ENCODE results near the gene UGT1A3.

The UGT1A3 gene

GRCh38 chr2:233707940-233708644 lies 20.8 kb upstream of the UGT1A3 start:
- TF ChIP-seq FOXP2 (optimal IDR thresholded peaks at IDR 0.05; ENCODE audit: borderline replicate concordance, extremely low read depth, extremely low read length, insufficient read depth) (no peak), SIN3A (IDR thresholded peaks at IDR 0.05; ENCODE audit: borderline replicate concordance, insufficient read depth, low read length) (no peak), TAF1 (IDR thresholded peaks at IDR 0.05; ENCODE audit: borderline replicate concordance, insufficient read depth, low read length) (no peak)
- TF ChIP-seq, protein P1, sequence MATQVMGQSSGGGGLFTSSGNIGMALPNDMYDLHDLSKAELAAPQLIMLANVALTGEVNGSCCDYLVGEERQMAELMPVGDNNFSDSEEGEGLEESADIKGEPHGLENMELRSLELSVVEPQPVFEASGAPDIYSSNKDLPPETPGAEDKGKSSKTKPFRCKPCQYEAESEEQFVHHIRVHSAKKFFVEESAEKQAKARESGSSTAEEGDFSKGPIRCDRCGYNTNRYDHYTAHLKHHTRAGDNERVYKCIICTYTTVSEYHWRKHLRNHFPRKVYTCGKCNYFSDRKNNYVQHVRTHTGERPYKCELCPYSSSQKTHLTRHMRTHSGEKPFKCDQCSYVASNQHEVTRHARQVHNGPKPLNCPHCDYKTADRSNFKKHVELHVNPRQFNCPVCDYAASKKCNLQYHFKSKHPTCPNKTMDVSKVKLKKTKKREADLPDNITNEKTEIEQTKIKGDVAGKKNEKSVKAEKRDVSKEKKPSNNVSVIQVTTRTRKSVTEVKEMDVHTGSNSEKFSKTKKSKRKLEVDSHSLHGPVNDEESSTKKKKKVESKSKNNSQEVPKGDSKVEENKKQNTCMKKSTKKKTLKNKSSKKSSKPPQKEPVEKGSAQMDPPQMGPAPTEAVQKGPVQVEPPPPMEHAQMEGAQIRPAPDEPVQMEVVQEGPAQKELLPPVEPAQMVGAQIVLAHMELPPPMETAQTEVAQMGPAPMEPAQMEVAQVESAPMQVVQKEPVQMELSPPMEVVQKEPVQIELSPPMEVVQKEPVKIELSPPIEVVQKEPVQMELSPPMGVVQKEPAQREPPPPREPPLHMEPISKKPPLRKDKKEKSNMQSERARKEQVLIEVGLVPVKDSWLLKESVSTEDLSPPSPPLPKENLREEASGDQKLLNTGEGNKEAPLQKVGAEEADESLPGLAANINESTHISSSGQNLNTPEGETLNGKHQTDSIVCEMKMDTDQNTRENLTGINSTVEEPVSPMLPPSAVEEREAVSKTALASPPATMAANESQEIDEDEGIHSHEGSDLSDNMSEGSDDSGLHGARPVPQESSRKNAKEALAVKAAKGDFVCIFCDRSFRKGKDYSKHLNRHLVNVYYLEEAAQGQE (IDR thresholded peaks at IDR 0.05; ENCODE audit: insufficient read depth in 1 of 2, low read depth in 2 of 2, low read length in 2 of 2), result no peak

- TF ChIP-seq POLR2AphosphoS5 (IDR thresholded peaks at IDR 0.05; ENCODE audit: low read depth, low read length), result no peak
- TF ChIP-seq SIN3A (IDR thresholded peaks at IDR 0.05; ENCODE audit: borderline replicate concordance, insufficient read depth, low read length), result no peak
- no peak for TF ChIP-seq TAF1 (IDR thresholded peaks at IDR 0.05; ENCODE audit: borderline replicate concordance, insufficient read depth, low read length)
- TF ChIP-seq FOXP2 (optimal IDR thresholded peaks at IDR 0.05; ENCODE audit: borderline replicate concordance, extremely low read depth, extremely low read length, insufficient read depth), result no peak
Observed at GRCh38 chr2:233708942-233709341, 19.9 kb upstream of the UGT1A3 start.

DNA sequence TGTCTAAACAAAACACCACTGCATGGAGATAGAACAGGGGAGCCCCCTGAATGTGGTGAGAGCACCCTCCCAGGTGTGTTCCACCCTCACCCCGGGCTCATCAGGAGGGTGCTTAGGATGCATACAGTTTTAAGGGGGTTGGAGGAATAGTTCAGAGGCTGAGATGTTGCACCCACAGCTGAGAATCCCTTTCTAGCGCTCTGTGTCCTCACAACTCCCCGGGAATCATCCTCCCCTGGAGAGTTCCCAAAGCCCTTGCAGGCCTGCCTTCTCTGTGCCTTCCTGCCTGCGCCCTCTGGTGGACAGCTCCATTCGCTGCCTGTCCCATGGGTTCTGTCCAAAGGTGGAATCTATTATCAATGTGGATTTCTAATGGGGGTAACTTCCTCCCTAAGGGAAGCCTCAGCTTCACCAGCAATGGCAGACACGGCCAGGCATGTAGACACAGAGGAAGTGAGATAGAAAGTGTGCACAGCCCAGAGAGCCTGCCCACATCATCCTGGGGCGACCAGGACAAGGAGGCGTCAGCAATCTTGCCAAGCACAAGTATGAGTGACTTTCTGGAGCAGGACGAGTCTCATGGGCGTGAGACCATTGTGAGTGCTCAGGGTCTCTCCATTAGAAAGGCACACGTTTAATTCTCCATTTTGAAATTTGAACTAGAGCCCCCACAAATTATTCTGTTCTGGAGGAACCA lies 17.4 kb upstream of the UGT1A3 start:
- TF ChIP-seq, protein P1 (IDR thresholded peaks at IDR 0.05; ENCODE audit: insufficient read depth in 1 of 2, low read depth in 2 of 2, low read length in 2 of 2), result no peak
- TF ChIP-seq FOXP2 (optimal IDR thresholded peaks at IDR 0.05; ENCODE audit: borderline replicate concordance, extremely low read depth, extremely low read length, insufficient read depth), result no peak
- TF ChIP-seq TAF1 (IDR thresholded peaks at IDR 0.05; ENCODE audit: borderline replicate concordance, insufficient read depth, low read length), result no peak
- no peak for TF ChIP-seq SIN3A (IDR thresholded peaks at IDR 0.05; ENCODE audit: borderline replicate concordance, insufficient read depth, low read length)
- no peak for TF ChIP-seq POLR2AphosphoS5 (IDR thresholded peaks at IDR 0.05; ENCODE audit: low read depth, low read length)

- TF ChIP-seq, protein P1 (IDR thresholded peaks at IDR 0.05; ENCODE audit: insufficient read depth in 1 of 2, low read depth in 2 of 2, low read length in 2 of 2), result no peak
- TF ChIP-seq SIN3A (IDR thresholded peaks at IDR 0.05; ENCODE audit: borderline replicate concordance, insufficient read depth, low read length) (no peak), FOXP2 (optimal IDR thresholded peaks at IDR 0.05; ENCODE audit: borderline replicate concordance, extremely low read depth, extremely low read length, insufficient read depth) (no peak), TAF1 (IDR thresholded peaks at IDR 0.05; ENCODE audit: borderline replicate concordance, insufficient read depth, low read length) (no peak), POLR2AphosphoS5 (IDR thresholded peaks at IDR 0.05; ENCODE audit: low read depth, low read length) (no peak)
Observed at GRCh38 chr2:233712611-233713261, 16.1 kb upstream of the UGT1A3 start, which contains the start of gene UGT1A5. TSS of gene UGT1A5 (plus strand) at chr2:233712907. CDS start at chr2:233712992, 85 bp downstream.

DNA sequence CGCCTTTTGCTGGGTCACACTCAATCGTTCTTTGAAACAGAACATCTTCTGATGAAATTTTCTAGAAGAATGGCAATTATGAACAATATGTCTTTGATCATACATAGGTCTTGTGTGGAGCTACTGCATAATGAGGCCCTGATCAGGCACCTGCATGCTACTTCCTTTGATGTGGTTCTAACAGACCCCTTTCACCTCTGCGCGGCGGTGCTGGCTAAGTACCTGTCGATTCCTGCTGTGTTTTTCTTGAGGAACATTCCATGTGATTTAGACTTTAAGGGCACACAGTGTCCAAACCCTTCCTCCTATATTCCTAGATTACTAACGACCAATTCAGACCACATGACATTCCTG lies 15.6 kb upstream of the UGT1A3 start:
- TF ChIP-seq TAF1 (IDR thresholded peaks at IDR 0.05; ENCODE audit: borderline replicate concordance, insufficient read depth, low read length) (no peak), FOXP2 (optimal IDR thresholded peaks at IDR 0.05; ENCODE audit: borderline replicate concordance, extremely low read depth, extremely low read length, insufficient read depth) (no peak), SIN3A (IDR thresholded peaks at IDR 0.05; ENCODE audit: borderline replicate concordance, insufficient read depth, low read length) (no peak), POLR2AphosphoS5 (IDR thresholded peaks at IDR 0.05; ENCODE audit: low read depth, low read length) (no peak)
- TF ChIP-seq, protein P1 (IDR thresholded peaks at IDR 0.05; ENCODE audit: insufficient read depth in 1 of 2, low read depth in 2 of 2, low read length in 2 of 2), result no peak
